Osteoblast (primary cell): ENCODE measurements around the gene PLBD2. TPM values are rescaled to one million over a fixed set of nuclear protein-coding genes. Genes with fewer than 3 reads are reported as not detected.

ENCODE experiments used
- DNase-seq: peaks from one replicate; pipeline ENCODE4 v3.0.0; 2011; ENCODE audit warnings: low spot score, mixed read lengths; ENCODE audit not compliant: insufficient read length; ENCODE audit errors: missing footprints
- H2AFZ ChIP-seq: 2 replicates; pipeline ENCODE4 v1.6.0; 2011; ENCODE audit warnings: mild to moderate bottlenecking, low read length
- H3K27ac ChIP-seq: 2 replicates; pipeline ENCODE4 v1.5.1; 2011; ENCODE audit warnings: mild to moderate bottlenecking, low read depth, low read length, moderate library complexity
- H3K27me3 ChIP-seq: 2 replicates; pipeline ENCODE4 v1.6.0; 2012; ENCODE audit warnings: mild to moderate bottlenecking, control low read depth, inconsistent platforms, low read length, moderate library complexity; ENCODE audit not compliant: insufficient read depth
- H3K36me3 ChIP-seq: 2 replicates; pipeline ENCODE4 v1.5.1; 2011; ENCODE audit warnings: mild to moderate bottlenecking, low read length, control low read depth, moderate library complexity; ENCODE audit not compliant: insufficient read depth
- H3K4me1 ChIP-seq: 2 replicates; pipeline ENCODE4 v1.5.1; 2011; ENCODE audit warnings: mild to moderate bottlenecking, low read length, control low read depth, moderate library complexity; ENCODE audit not compliant: insufficient read depth
- H3K4me2 ChIP-seq: 2 replicates; pipeline ENCODE4 v1.6.0; 2011; ENCODE audit warnings: mild to moderate bottlenecking, low read length; ENCODE audit not compliant: insufficient read depth
- H3K4me3 ChIP-seq: fragments of 200-600 bp; sonication (generic); 3 replicates; pipeline ENCODE4 v1.5.1; 2012; ENCODE audit warnings: mild to moderate bottlenecking, low read length, inconsistent platforms; ENCODE audit not compliant: insufficient read depth
- H3K79me2 ChIP-seq: 2 replicates; pipeline ENCODE4 v1.6.0; 2012; ENCODE audit warnings: mild to moderate bottlenecking, low read length, control low read depth, inconsistent platforms; ENCODE audit not compliant: insufficient read depth
- H3K9me3 ChIP-seq: 2 replicates; pipeline ENCODE4 v1.5.1; 2011; ENCODE audit warnings: low read depth, low read length, control low read depth
- H4K20me1 ChIP-seq: 2 replicates; pipeline ENCODE4 v1.6.0; 2012; ENCODE audit warnings: mild to moderate bottlenecking, low read length, control low read depth; ENCODE audit not compliant: insufficient read depth
- total RNA-seq: library from RNA; depleted of rRNA; stranded (reverse); fragments of >200 nt; gene quantifications from 2 replicates; pipeline ENCODE4 v1.2.3, GENCODE V29; 2012
- TF ChIP-seq, protein P1 (sequence below): IDR thresholded peaks from 2 replicates; pipeline ENCODE4 v1.5.1; 2011; ENCODE audit warnings: mild to moderate bottlenecking, low read depth, low read length, moderate library complexity; ENCODE audit errors: extremely low read depth

Gene PLBD2
- total RNA-seq, 1 donor, result 69.1 TPM

DNA sequence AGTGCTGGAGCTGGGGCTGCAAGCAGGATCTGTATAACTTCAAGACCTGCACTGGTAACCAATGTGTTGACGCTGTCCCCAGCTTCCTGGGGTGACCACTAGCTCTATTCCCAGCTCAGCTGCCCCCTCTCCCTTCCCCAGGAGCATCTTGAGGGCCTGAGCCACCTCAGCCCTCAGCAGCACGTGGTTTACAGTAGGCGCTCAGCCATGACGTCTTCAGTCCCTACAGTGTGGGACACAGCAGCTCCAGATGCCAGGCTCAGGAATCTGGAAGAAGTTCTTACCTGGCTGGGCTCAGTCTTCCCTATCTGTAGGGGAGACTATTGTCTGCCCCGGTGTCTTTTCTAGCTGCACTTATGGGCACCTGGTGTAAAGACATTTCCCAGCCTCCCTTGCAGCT, 36.7 kb downstream of the PLBD2 start:
- TF ChIP-seq, protein P1, sequence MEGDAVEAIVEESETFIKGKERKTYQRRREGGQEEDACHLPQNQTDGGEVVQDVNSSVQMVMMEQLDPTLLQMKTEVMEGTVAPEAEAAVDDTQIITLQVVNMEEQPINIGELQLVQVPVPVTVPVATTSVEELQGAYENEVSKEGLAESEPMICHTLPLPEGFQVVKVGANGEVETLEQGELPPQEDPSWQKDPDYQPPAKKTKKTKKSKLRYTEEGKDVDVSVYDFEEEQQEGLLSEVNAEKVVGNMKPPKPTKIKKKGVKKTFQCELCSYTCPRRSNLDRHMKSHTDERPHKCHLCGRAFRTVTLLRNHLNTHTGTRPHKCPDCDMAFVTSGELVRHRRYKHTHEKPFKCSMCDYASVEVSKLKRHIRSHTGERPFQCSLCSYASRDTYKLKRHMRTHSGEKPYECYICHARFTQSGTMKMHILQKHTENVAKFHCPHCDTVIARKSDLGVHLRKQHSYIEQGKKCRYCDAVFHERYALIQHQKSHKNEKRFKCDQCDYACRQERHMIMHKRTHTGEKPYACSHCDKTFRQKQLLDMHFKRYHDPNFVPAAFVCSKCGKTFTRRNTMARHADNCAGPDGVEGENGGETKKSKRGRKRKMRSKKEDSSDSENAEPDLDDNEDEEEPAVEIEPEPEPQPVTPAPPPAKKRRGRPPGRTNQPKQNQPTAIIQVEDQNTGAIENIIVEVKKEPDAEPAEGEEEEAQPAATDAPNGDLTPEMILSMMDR, result no peak
- no peaks in the 10 kb centered on the region for H3K36me3 ChIP-seq
- no peaks in the 10 kb centered on the region for H3K4me1 ChIP-seq
- H4K20me1 ChIP-seq, result no peaks in the 10 kb centered on the region
- no peaks in the 10 kb centered on the region for H3K9me3 ChIP-seq
- no peaks in the 10 kb centered on the region for H3K79me2 ChIP-seq
- no peaks in the 10 kb centered on the region for H3K27me3 ChIP-seq
- DNase-seq, result peak; percentile 79
- H3K4me3 ChIP-seq, result no peak overlapping the region
- H3K27ac ChIP-seq, result no peak overlapping the region
- H2AFZ ChIP-seq, result no peak overlapping the region
- H3K4me2 ChIP-seq, result no peak overlapping the region

DNA sequence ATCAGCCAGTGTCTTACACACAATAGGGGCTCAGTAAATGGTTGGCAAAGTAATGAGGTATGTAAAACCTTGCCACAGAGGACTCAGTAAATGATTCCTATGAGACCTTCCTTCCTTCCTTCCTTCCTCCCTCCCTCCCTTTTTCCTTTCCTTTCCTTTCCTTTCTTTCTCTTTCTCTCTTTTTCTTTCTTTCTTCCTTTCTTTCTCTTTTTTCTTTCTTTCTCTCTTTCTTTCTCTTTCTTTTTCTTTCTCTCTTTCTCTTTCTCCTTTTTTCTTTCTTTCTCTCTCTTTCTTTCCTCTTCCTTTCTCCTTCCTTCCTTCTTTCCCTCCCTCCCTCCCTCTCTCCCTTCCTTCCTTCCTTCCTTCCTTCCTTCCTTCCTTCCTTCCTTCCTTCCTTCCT, 37.8 kb downstream of the PLBD2 start:
- no peaks in the 10 kb centered on the region for H3K27me3 ChIP-seq
- H3K79me2 ChIP-seq, result no peaks in the 10 kb centered on the region
- no peak for DNase-seq
- H4K20me1 ChIP-seq, result no peaks in the 10 kb centered on the region
- no peaks in the 10 kb centered on the region for H3K4me1 ChIP-seq
- H3K4me2 ChIP-seq, result no peak overlapping the region
- H3K36me3 ChIP-seq, result no peaks in the 10 kb centered on the region
- TF ChIP-seq, protein P1, result no peak
- H3K9me3 ChIP-seq, result no peaks in the 10 kb centered on the region
- H3K27ac ChIP-seq, result no peak overlapping the region
- no peak overlapping the region for H3K4me3 ChIP-seq
- no peak overlapping the region for H2AFZ ChIP-seq

DNA sequence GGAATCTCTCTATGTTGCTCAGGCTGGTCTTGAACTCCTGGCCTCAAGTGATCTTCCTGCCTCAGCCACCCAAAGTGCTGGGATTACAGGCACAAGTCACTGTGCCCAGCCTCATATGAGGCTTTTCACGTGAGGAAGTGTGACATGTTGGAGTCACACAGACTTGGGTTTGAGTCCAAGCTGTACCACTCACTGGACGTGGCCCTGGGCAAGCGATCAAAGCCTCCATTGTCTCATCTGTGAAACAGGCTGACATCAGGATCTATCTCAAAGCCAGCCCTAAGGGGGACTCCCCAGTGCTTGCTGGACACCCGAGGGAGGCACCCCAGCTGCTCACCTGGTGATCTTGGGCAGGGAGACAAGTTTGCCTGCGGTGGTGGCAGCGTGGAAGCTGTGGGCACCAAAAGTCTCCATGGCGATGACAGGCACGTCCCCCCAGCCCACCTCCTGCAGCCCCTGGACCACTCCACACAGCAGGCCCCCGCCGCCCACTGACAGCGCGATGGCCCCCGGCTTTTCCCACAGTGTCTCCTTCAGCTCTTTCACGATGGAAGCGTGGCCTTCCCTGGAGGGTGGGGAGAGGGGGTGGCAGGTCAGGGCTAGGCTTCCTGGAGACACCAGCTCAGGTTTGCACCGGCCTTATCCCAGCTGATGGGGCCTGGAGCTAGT, 38.6 kb downstream of the PLBD2 start:
- H3K4me3 ChIP-seq, result no peak overlapping the region
- peak; percentile 77 for DNase-seq
- no peaks in the 10 kb centered on the region for H3K36me3 ChIP-seq
- H3K79me2 ChIP-seq, result no peaks in the 10 kb centered on the region
- H2AFZ ChIP-seq, result no peak overlapping the region
- H4K20me1 ChIP-seq, result no peaks in the 10 kb centered on the region
- no peaks in the 10 kb centered on the region for H3K4me1 ChIP-seq
- no peak overlapping the region for H3K4me2 ChIP-seq
- no peaks in the 10 kb centered on the region for H3K27me3 ChIP-seq
- TF ChIP-seq, protein P1, result no peak
- H3K9me3 ChIP-seq, result no peaks in the 10 kb centered on the region
- H3K27ac ChIP-seq, result no peak overlapping the region

DNA sequence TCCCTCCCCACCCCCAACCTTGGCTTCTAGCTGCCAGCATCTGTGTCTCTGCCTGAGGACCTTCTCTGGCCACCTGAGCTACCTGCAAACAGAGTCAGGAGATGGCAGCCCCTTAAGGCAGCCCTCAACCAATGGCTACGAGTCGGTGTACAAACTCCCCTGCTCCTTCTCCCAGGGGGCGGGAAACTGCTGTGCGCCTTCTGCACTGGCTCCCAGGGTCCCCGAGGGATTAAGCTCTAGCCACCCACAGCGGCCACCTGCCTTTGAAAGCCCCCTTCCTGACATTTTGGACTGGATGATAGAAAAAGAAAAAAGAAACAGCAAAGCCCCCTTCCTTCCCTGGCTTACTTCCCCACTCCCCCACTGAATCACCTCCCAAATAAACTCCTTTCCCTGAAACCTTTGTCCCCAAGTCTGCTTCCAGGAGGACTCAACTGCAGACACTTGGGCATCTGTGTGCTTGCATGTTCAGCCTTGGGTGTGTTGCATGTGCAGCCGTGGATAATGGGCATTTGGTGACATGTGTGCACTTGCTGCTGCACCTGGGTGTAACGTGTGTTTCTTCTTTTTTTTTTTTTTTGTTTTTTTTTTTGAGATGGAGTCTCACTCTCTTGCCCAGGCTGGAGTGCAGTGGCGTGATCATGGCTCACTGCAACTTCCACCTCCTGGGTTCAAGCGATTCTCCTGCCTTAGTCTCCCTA, 39.3 kb downstream of the PLBD2 start:
- DNase-seq, result peak; percentile 68
- Histone ChIP-seq H3K79me2 (no peaks in the 10 kb centered on the region), H3K27ac (no peak overlapping the region), H3K4me2 (no peak overlapping the region), H4K20me1 (no peaks in the 10 kb centered on the region), H3K4me3 (no peak overlapping the region), H2AFZ (no peak overlapping the region), H3K27me3 (no peaks in the 10 kb centered on the region), H3K9me3 (no peaks in the 10 kb centered on the region), H3K36me3 (no peaks in the 10 kb centered on the region), H3K4me1 (no peaks in the 10 kb centered on the region)
- TF ChIP-seq, protein P1, result no peak
